PC-9 (cell line): ENCODE results near the gene TMEM123. TPM values are rescaled to one million over a fixed set of nuclear protein-coding genes. Genes with fewer than 3 reads are reported as not detected.

Experiments used
- BruUV-seq: library from RNA; stranded (reverse); fragments of 400-500 nt; replicated peaks from 2 replicates; lab custom pipeline; 2021; lab: Mats Ljungman, UMichigan
- CTCF ChIA-PET: fragments of 300-600 bp; sonication (Branson Sonifier 250); formaldehyde crosslinking; loops from one replicate; lab custom pipeline; 2022; ENCODE audit warnings: antibody characterized with exemption; lab: Charles Lee
- POLR2A ChIA-PET: fragments of 300-600 bp; sonication (Branson Sonifier 250); formaldehyde crosslinking; loops from one replicate; lab custom pipeline; 2022; ENCODE audit warnings: antibody characterized with exemption; ENCODE audit not compliant: unreplicated experiment; lab: Charles Lee
- DNase-seq, 2 experiments: peaks; one replicate each; pipeline versions ENCODE4 v3.0.0 to v3.0.0-alpha.2; 2015 to 2022; ENCODE audit warnings: mixed read lengths in 1 of 2
- H2AFZ ChIP-seq: fragments of 200-600 bp; sonication (generic); 2 replicates; pipeline ENCODE4 v1.8.1; 2017; ENCODE audit warnings: antibody characterized with exemption
- H3F3A ChIP-seq: fragments of 200-600 bp; sonication (generic); 2 replicates; pipeline ENCODE4 v1.8.1; 2017; ENCODE audit warnings: antibody characterized with exemption, mild to moderate bottlenecking, low read depth; ENCODE audit not compliant: insufficient read depth
- H3K27ac ChIP-seq: fragments of 200-600 bp; sonication (generic); 2 replicates; pipeline ENCODE4 v1.6.1; 2016; ENCODE audit warnings: mixed run types
- H3K27me3 ChIP-seq: fragments of 200-600 bp; sonication (generic); 2 replicates; pipeline ENCODE4 v1.6.1; 2016; ENCODE audit warnings: low read depth, mixed run types; ENCODE audit not compliant: insufficient read depth
- H3K36me3 ChIP-seq: fragments of 200-600 bp; sonication (generic); 2 replicates; pipeline ENCODE4 v1.6.1; 2016; ENCODE audit warnings: low read depth, mixed run types
- H3K4me1 ChIP-seq: fragments of 200-600 bp; sonication (generic); replicated peaks from 2 replicates; pipeline ENCODE4 v1.6.1; 2016; ENCODE audit warnings: mixed run types; ENCODE audit not compliant: insufficient read depth
- H3K4me2 ChIP-seq: fragments of 200-600 bp; sonication (generic); 2 replicates; pipeline ENCODE4 v1.6.1; 2017; ENCODE audit warnings: mixed run types
- H3K4me3 ChIP-seq: fragments of 200-600 bp; sonication (generic); 2 replicates; pipeline ENCODE4 v1.6.1; 2016; ENCODE audit warnings: mixed run types
- H3K79me2 ChIP-seq: fragments of 200-600 bp; sonication (generic); 2 replicates; pipeline ENCODE4 v1.6.1; 2017; ENCODE audit warnings: low read depth, mixed run types
- H3K9me2 ChIP-seq: fragments of 200-600 bp; sonication (generic); 2 replicates; pipeline ENCODE4 v1.8.1; 2017; ENCODE audit warnings: mild to moderate bottlenecking; ENCODE audit not compliant: insufficient read depth
- H3K9me3 ChIP-seq: fragments of 200-600 bp; sonication (generic); 2 replicates; pipeline ENCODE4 v1.8.1; 2016; ENCODE audit warnings: low read depth; ENCODE audit not compliant: insufficient read depth
- H4K20me1 ChIP-seq: fragments of 200-600 bp; sonication (generic); 2 replicates; pipeline ENCODE4 v1.8.1; 2017; ENCODE audit not compliant: insufficient read depth
- CTCF ChIP-seq: fragments of 200-600 bp; sonication (generic); conservative IDR thresholded peaks from 2 replicates; pipeline ENCODE4 v1.6.1; 2017; ENCODE audit warnings: mixed run types, antibody characterized with exemption, mild to moderate bottlenecking, moderate library complexity
- EZH2 ChIP-seq: fragments of 200-600 bp; sonication (generic); IDR thresholded peaks from 2 replicates; pipeline ENCODE4 v1.8.0; 2017; ENCODE audit warnings: antibody characterized with exemption, low read depth
- intact Hi-C: fragments of 100-400 bp; cut with micrococcal nuclease; formaldehyde crosslinking; loops from one replicate; pipeline ENCODE4 v1.10.0; 2022; ENCODE audit not compliant: unreplicated experiment
- total RNA-seq: library from RNA; stranded (reverse); gene quantifications from 2 replicates; pipeline ENCODE4 v1.2.3, GENCODE V29; 2021

The TMEM123 gene
- total RNA-seq, 1 experiment from 2014 or later = 201 TPM

- intact Hi-C loops = loop anchor here (2.0 to 10.0 kb wide), 6 partner anchors 43 to 1039 kb away; no protein-coding TSS in a partner anchor
- CTCF ChIA-PET = no interaction called here
- H3K4me2 ChIP-seq = no peak overlapping the region
These were observed 41.7 kb upstream of the TMEM123 start for GRCh38 chr11:102494216-102494615.

GRCh38 chr11:102493524-102493923 is 41.0 kb upstream of the TMEM123 start:
- TF ChIP-seq EZH2 = no peak
- no peak for TF ChIP-seq CTCF
- H3K27ac ChIP-seq = no peak overlapping the region
- peaks cover 18% of the 10 kb centered on the region for H3K4me1 ChIP-seq
- H2AFZ ChIP-seq = no peak overlapping the region
- H3K27me3 ChIP-seq = no peaks in the 10 kb centered on the region
- H3K9me3 ChIP-seq = 0 out of 2 replicates have a peak, but pooled peaks cover 3% of the 10 kb centered on the region
- no peak overlapping the region for H3K4me2 ChIP-seq
- no peaks in the 10 kb centered on the region for H3K9me2 ChIP-seq
- H3K36me3 ChIP-seq = no peaks in the 10 kb centered on the region
- no TSS peak for BruUV-seq
- H4K20me1 ChIP-seq = no peaks in the 10 kb centered on the region
- intact Hi-C loops = loop anchor here (10.0 kb wide), 1 partner anchor 1039 kb away; no protein-coding TSS in a partner anchor
- H3F3A ChIP-seq = no peaks in the 10 kb centered on the region
- POLR2A ChIA-PET = no interaction called here
- CTCF ChIA-PET = no interaction called here
- no peak overlapping the region for H3K4me3 ChIP-seq
- peak in 1 of 2 experiments; percentile 47 for DNase-seq
- H3K79me2 ChIP-seq = no peaks in the 10 kb centered on the region

More at GRCh38 chr11:102494216-102494615, 41.7 kb upstream of the TMEM123 start:
- Histone ChIP-seq H3K9me3 (0 out of 2 replicates have a peak, but pooled peaks cover 3% of the 10 kb centered on the region), H2AFZ (no peak overlapping the region), H3K36me3 (no peaks in the 10 kb centered on the region), H3K4me3 (no peak overlapping the region), H3F3A (no peaks in the 10 kb centered on the region), H4K20me1 (no peaks in the 10 kb centered on the region), H3K27me3 (no peaks in the 10 kb centered on the region), H3K9me2 (no peaks in the 10 kb centered on the region), H3K4me1 (peaks cover 18% of the 10 kb centered on the region), H3K79me2 (no peaks in the 10 kb centered on the region), H3K27ac (peak overlapping the region; percentile 11; the same call in 1 of the 2 replicates)
- BruUV-seq = no TSS peak
- TF ChIP-seq EZH2 = no peak
- TF ChIP-seq CTCF = no peak
- POLR2A ChIA-PET = no interaction called here
- peak; percentile 37 to 86 for DNase-seq

GRCh38 chr11:102491969-102492368 is 39.4 kb upstream of the TMEM123 start:
- Histone ChIP-seq H3K4me3 (no peak overlapping the region), H3K9me2 (no peaks in the 10 kb centered on the region), H3K4me1 (peaks cover 18% of the 10 kb centered on the region), H3K36me3 (no peaks in the 10 kb centered on the region), H3K4me2 (no peak overlapping the region), H3F3A (no peaks in the 10 kb centered on the region), H3K27ac (no peak overlapping the region), H3K27me3 (no peaks in the 10 kb centered on the region), H3K79me2 (no peaks in the 10 kb centered on the region), H3K9me3 (0 out of 2 replicates have a peak, but pooled peaks cover 3% of the 10 kb centered on the region), H2AFZ (no peak overlapping the region), H4K20me1 (no peaks in the 10 kb centered on the region)
- CTCF ChIA-PET = no interaction called here
- intact Hi-C loops = loop anchor here (10.0 kb wide), 1 partner anchor 1037 kb away; no protein-coding TSS in a partner anchor
- peak in 1 of 2 experiments; percentile 3 for DNase-seq
- no peak for TF ChIP-seq EZH2
- no peak for TF ChIP-seq CTCF
- POLR2A ChIA-PET = interaction anchor here (0.6 kb wide), 1 partner anchor 805 kb away, joined by 3 read pairs; no protein-coding TSS in a partner anchor
- no TSS peak for BruUV-seq
